Measurements from ENCODE around the gene RBM27.

DNA sequence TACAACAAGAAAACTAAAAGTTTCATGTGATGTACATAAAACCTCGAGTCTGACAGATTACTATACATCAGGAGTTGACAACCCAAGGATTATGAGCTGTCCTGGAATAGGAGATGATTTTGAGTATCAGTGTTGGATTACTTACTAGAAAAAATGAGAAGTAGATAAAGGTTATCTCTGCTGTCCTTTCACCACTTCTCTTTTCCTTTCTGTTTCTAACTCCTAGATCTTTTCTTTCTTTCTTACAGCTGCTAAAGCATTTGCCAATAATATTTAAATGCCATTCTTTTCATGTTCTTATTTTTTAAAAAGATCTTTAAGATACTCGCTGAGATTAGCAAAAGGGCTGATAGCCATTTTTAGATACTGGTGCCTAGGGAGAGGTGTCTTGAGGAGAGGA lies 14.8 kb downstream of the RBM27 start:
- TF ChIP-seq, protein P1, sequence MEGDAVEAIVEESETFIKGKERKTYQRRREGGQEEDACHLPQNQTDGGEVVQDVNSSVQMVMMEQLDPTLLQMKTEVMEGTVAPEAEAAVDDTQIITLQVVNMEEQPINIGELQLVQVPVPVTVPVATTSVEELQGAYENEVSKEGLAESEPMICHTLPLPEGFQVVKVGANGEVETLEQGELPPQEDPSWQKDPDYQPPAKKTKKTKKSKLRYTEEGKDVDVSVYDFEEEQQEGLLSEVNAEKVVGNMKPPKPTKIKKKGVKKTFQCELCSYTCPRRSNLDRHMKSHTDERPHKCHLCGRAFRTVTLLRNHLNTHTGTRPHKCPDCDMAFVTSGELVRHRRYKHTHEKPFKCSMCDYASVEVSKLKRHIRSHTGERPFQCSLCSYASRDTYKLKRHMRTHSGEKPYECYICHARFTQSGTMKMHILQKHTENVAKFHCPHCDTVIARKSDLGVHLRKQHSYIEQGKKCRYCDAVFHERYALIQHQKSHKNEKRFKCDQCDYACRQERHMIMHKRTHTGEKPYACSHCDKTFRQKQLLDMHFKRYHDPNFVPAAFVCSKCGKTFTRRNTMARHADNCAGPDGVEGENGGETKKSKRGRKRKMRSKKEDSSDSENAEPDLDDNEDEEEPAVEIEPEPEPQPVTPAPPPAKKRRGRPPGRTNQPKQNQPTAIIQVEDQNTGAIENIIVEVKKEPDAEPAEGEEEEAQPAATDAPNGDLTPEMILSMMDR (conservative IDR thresholded peaks at IDR 0.05; ENCODE audit: low read depth, low read length), result no peak
- TF ChIP-seq EZH2phosphoT487 (IDR thresholded peaks at IDR 0.05; ENCODE audit: borderline replicate concordance, low read length), result no peak
